Occipital lobe (tissue), 2 donors: ENCODE data around the gene SDHA. TPM values are rescaled to one million over a fixed set of nuclear protein-coding genes. Genes with fewer than 3 reads are reported as not detected.

Source experiments
- DNase-seq: peaks from one replicate; lab custom pipeline; 2025; lab: John Stamatoyannopoulos, UW
- total RNA-seq: library from RNA; depleted of rRNA; stranded (reverse); fragments of >200 nt; gene quantifications from one replicate; pipeline ENCODE4 v1.2.3, GENCODE V29; 2014

SDHA gene
- 74.4 TPM for total RNA-seq

GRCh38 chr5:217494-218456, at the start of gene SDHA, which contains the start of gene CCDC127:
Gene SDHA (plus strand): TSS chr5:218320. CDS start chr5:218356, 36 bp downstream.
Gene CCDC127 (minus strand): TSS chr5:218153. CDS start chr5:216849, 1,304 bp downstream.
- DNase-seq, result peak; percentile 91

- no peak for DNase-seq
These were observed 48.9 kb upstream of the SDHA start for GRCh38 chr5:169071-169727.

GRCh38 chr5:169728-170094, 48.4 kb upstream of the SDHA start:
- no peak for DNase-seq

- no peak for DNase-seq
These were observed 46.9 kb upstream of the SDHA start for GRCh38 chr5:170971-171800.

- DNase-seq, result no peak
These were observed 46.3 kb upstream of the SDHA start for GRCh38 chr5:171801-172331.

GRCh38 chr5:172421-172820, 45.7 kb upstream of the SDHA start:
- DNase-seq, result no peak

- no peak for DNase-seq
These were observed 45.3 kb upstream of the SDHA start for GRCh38 chr5:172841-173251.

GRCh38 chr5:173392-174290, 44.5 kb upstream of the SDHA start:
- DNase-seq, result no peak

- DNase-seq, result no peak
These were observed 43.9 kb upstream of the SDHA start for GRCh38 chr5:174291-174600.

- DNase-seq, result no peak
These were observed 43.1 kb upstream of the SDHA start for GRCh38 chr5:174876-175465.

- no peak for DNase-seq
These were observed 41.8 kb upstream of the SDHA start for GRCh38 chr5:176296-176823.

- DNase-seq, result no peak
These were observed 40.0 kb upstream of the SDHA start for GRCh38 chr5:178110-178509.

GRCh38 chr5:179401-179800, 38.7 kb upstream of the SDHA start:
- no peak for DNase-seq

GRCh38 chr5:180286-180918, 37.7 kb upstream of the SDHA start:
- DNase-seq, result no peak

- DNase-seq, result no peak
These were observed 37.0 kb upstream of the SDHA start for GRCh38 chr5:181160-181559.

GRCh38 chr5:181566-181965, 36.6 kb upstream of the SDHA start:
- no peak for DNase-seq

GRCh38 chr5:182126-182525, 36.0 kb upstream of the SDHA start:
- DNase-seq, result no peak

- no peak for DNase-seq
These were observed 33.6 kb upstream of the SDHA start for GRCh38 chr5:184471-184870.
